ENCODE data around the gene FLNC.

FLNC gene

DNA sequence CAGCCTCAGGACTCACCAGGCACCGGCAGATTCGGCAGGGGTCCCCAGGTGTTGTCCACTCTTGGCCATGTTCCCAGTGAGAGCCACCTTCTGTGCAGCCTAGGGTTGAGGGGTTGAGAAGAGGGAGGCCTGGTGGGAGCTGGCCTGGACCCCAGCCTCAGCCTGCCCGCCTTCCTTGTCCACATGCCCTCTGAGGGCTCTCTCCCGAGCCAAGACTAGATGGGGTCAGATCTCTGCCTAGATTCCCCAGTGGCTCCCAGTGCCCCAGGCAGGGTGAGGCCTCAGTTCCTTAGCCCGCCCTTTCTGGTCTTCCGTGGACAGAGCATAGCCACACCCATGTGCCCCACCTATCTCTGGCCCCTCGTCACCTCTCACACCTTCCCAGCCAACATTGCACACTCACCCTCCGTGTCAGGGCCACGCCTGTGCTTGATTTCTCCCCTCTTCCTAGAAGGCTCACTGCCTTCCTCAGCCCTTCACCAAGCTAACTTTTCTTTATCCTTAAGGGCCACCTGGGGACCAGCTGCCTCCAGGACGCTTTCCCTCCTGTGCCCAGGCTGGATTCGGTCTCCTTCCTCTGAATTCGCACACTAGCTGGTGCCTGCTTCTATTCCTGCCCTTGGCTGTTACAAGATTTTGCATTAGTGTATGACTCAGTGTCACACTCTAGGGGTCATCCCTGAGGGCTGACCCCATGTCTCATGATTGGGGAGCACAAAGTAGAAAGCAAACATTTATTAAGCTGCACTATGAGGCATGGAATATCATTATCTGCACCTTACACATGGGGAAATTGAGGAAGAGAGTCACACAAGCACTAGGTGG is 72.8 kb downstream of the FLNC start:
- DNase-seq, result no peak

DNA sequence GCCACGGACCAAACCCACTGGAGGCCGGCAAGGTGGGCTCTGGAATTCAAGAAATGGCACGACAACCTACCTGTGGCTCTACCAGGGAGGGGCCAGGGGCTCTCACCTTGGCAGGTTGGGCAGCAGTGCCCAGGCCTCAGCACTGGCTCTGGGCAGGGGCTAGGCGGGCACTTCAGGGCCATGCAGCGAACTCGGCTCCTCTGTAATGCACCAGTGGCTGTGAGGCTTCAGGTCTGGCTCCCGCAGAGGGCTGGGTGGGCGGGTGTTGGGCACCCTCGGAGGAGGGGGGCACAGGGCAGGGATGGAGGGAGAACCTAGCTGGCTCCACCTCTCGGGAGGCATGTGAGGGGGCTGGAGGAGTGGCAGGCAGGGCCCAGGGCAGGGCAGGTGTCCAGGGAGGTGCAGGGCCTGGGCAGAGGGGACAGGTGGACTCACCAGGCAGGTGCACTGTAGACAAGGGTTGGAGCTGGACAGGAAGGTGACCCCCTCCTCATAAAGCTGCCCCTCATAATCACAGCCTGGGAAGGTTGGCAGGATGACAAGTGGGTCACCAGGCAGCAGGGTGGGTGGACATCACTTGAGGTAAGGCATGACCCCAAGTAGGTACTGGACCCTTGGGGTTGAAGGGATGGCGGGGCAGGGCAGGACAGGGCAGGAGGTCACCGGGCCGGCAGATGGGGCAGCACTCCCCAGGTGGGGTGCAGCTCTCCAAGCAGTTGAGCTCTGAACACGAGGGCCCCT is 73.6 kb downstream of the FLNC start:
- DNase-seq, result no peak

DNA sequence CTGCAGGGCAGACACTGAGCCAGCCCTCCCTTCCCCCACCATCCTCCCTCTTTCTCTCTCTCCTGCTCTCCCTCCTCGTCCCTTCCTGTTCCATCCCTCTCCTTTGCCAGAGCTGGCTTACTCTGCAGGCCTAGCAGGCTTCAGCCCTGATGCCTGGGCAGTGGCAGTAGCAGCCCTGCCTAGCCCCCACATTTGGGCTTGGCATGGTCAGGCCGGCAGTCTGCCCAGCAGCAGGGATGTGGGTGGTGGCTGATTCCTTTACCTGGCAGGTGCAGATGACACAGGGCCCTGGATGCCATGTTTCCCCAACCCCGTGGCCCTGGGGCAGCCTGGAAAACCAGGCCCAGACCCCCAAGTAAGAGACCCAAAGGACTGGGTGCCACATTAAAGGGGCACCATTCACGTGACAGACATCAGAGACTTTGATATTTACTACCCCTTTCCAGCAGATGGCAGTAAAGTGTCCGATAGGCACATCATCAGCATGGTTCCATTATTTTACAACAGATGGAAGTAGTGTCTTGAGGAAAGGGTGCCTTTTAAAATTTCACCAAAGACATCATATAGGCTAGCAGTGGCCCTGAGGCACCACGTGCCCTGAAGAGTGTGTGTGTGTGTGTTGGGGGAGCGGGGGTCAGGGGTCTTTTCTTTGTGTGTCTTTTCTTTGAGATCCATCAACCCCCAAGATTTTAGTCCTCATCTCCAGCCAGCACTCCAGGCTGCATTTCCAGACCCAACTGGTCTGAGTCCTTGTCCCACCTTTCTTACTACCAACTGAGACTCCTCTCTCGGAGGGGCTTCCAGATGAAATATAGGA is 74.4 kb downstream of the FLNC start:
- no peak for DNase-seq

DNA sequence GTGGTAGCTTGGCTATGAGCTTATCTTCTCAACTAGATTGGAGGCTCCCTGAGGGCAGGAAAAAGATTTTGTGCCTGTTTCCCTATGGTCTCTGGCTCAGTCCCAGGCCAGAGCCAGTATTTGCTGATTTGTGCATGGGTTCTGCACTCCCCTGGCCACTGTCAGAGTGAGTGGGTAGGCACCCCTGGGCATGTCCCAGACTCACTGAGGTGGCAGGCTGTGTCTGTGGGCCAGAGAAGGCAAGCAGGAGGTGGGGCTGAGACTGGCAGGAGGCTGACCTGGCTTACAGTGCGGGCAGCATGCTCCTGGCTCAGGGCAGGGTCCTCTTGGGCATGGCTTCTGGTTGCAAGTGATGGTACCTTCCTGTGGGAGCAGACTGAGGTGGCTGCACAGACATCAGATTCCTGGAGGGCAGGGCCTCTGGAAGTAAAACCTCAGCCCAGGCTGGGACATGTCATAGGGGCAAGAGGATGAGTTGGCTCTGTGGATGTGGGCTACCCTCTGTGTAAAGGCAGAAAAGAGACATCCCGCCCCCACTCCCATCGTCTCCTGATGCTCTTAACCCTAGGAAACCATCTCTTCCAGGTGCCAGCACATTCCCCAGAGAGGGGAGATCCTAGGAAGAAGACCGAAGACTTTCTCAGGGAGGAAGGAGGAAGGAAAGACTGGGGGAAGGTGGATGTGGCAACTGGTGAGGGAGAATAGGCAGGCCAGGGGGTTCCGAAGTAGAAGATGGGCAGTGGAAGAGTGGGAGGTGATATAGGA is 76.0 kb downstream of the FLNC start:
- no peak for DNase-seq

DNA sequence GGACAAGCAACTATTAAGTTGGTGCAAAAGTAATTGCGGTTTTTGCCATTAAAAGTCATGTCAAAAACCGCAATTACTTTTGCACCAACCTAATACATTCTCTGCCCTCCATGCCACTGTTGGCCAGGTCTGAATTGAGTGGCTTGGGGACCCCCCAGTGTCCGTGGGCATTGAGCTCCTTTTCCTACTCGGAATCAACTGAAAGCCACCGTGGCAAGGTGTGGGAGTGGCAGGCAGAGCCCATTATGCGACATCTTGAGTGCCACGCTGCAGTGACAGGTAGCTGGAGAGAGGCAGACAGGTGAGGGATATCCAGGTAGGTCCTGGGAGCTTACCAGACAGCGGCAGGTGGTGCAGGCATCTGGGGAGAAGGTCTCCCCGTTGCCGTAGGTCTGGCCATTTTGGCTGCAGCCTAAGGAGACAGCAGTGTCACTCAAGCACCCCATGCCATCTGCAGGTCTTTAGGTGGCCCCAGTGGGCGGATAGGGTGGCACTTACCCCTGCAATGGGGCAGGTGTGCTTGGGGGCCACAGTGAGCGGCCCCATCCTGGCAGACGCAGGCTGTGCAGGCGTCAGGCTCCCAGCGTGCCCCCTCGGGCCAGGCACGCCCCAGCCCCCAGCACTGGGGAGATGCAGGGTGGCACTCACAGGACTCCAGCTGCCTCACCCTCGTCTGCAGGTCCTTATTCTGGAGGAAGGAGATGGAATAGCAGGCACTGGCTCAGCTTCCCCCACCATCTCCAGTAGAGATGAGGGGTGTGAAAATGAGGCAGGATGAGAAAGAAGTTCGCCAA is 76.8 kb downstream of the FLNC start:
- no peak for DNase-seq

All from activated CD4-positive, alpha-beta T cell treated with anti-CD3 and anti-CD28 coated beads, Interleukin-2, amount 50 U/mL, for 4 hours (primary cell).